Measurements from ENCODE around the gene MKRN2. TPM values are rescaled to one million over a fixed set of nuclear protein-coding genes. Genes with fewer than 3 reads are reported as not detected.

MKRN2 gene
- total RNA-seq, 1 donor from 2014 or later, result 25.8 TPM

- no peak overlapping the region for H3K4me3 Mint-ChIP-seq (ENCODE audit: unreplicated experiment)
- no peak for TF ChIP-seq CTCF (IDR thresholded peaks at IDR 0.05; ENCODE audit: partially characterized antibody, unreplicated experiment)
- peaks cover 42% of the 10 kb centered on the region for H3K4me1 Mint-ChIP-seq (ENCODE audit: low read depth, unreplicated experiment)
- no peak for DNase-seq
- peaks cover 11% of the 10 kb centered on the region for H3K9me3 Mint-ChIP-seq (ENCODE audit: unreplicated experiment)
- H3K27me3 Mint-ChIP-seq (ENCODE audit: unreplicated experiment), result peaks cover 10% of the 10 kb centered on the region
- no peak overlapping the region for H3K27ac Mint-ChIP-seq (ENCODE audit: unreplicated experiment)
- H3K36me3 Mint-ChIP-seq (ENCODE audit: unreplicated experiment), result peaks cover 3% of the 10 kb centered on the region
These were observed 44.3 kb upstream of the MKRN2 start for GRCh38 chr3:12512534-12513118.

GRCh38 chr3:12513694-12514446 lies 43.0 kb upstream of the MKRN2 start:
- DNase-seq, result no peak
- Mint-ChIP-seq H3K4me1 (ENCODE audit: low read depth, unreplicated experiment) (peaks cover 38% of the 10 kb centered on the region), H3K27ac (ENCODE audit: unreplicated experiment) (no peak overlapping the region), H3K4me3 (ENCODE audit: unreplicated experiment) (no peak overlapping the region), H3K9me3 (ENCODE audit: unreplicated experiment) (peaks cover 2% of the 10 kb centered on the region), H3K36me3 (ENCODE audit: unreplicated experiment) (peaks cover 3% of the 10 kb centered on the region), H3K27me3 (ENCODE audit: unreplicated experiment) (peaks cover 4% of the 10 kb centered on the region)
- no peak for TF ChIP-seq CTCF (IDR thresholded peaks at IDR 0.05; ENCODE audit: partially characterized antibody, unreplicated experiment)

- H3K9me3 Mint-ChIP-seq (ENCODE audit: unreplicated experiment), result no peaks in the 10 kb centered on the region
- peaks cover 28% of the 10 kb centered on the region for H3K4me1 Mint-ChIP-seq (ENCODE audit: low read depth, unreplicated experiment)
- no peak for TF ChIP-seq CTCF (IDR thresholded peaks at IDR 0.05; ENCODE audit: partially characterized antibody, unreplicated experiment)
- H3K4me3 Mint-ChIP-seq (ENCODE audit: unreplicated experiment), result no peak overlapping the region
- peaks cover 4% of the 10 kb centered on the region for H3K27me3 Mint-ChIP-seq (ENCODE audit: unreplicated experiment)
- DNase-seq, result no peak
- H3K36me3 Mint-ChIP-seq (ENCODE audit: unreplicated experiment), result peaks cover 3% of the 10 kb centered on the region
- no peak overlapping the region for H3K27ac Mint-ChIP-seq (ENCODE audit: unreplicated experiment)
These were observed 41.3 kb upstream of the MKRN2 start for GRCh38 chr3:12515631-12516030.

GRCh38 chr3:12516873-12517272 lies 40.0 kb upstream of the MKRN2 start:
- Mint-ChIP-seq H3K4me3 (ENCODE audit: unreplicated experiment) (no peak overlapping the region), H3K27ac (ENCODE audit: unreplicated experiment) (no peak overlapping the region), H3K27me3 (ENCODE audit: unreplicated experiment) (peaks cover 4% of the 10 kb centered on the region), H3K4me1 (ENCODE audit: low read depth, unreplicated experiment) (peaks cover 23% of the 10 kb centered on the region), H3K36me3 (ENCODE audit: unreplicated experiment) (peaks cover 9% of the 10 kb centered on the region), H3K9me3 (ENCODE audit: unreplicated experiment) (no peaks in the 10 kb centered on the region)
- no peak for TF ChIP-seq CTCF (IDR thresholded peaks at IDR 0.05; ENCODE audit: partially characterized antibody, unreplicated experiment)
- DNase-seq, result no peak
